HG03520 (cell line): ENCODE data around the gene NHSL1.

ENCODE experiments used
- ATAC-seq: cut with Tn5 transposase; IDR thresholded peaks from one replicate; pipeline ENCODE4 v1.9.1; 2021; ENCODE audit warnings: mild to moderate bottlenecking, moderate library complexity; ENCODE audit not compliant: unreplicated experiment

NHSL1 gene

DNA sequence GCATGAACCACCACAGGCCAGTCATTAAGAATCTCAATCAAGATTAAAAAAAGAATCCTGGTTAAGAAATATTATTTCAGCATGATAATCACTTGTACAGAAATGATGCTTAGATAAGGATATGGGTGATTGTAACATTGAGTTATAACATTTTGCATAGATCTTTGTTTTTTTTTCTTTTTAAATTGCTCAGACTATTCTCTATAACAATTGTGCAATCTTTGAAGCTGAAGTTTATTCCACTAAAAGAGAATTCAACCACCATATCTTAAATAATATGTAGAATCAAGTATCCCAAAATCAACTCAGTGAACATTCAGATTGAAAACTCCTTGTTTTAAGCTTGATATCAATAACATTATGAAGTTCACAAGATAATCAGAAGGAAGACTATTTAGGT lies 122.3 kb downstream of the NHSL1 start:
- ATAC-seq = no peak

DNA sequence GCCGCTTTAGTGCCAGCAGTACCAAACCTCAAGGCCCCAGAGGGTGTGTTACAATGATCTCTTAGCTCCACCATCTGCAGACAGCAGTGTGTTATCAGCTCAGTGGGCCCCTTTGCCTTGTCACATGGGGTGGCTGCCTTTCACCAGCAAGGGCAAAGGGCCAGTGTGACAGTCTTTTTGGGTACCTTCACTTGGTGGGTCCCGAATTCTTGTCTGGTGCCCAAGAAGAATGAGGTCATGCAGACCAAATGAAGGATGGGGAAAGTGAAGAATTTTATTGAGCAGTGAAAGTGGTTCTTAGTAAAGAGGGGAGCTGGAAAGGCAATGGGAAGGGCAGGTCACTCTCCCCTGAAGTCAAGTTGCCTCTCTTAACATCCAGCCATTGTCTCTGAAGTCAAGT lies 124.5 kb downstream of the NHSL1 start:
- ATAC-seq = no peak

DNA sequence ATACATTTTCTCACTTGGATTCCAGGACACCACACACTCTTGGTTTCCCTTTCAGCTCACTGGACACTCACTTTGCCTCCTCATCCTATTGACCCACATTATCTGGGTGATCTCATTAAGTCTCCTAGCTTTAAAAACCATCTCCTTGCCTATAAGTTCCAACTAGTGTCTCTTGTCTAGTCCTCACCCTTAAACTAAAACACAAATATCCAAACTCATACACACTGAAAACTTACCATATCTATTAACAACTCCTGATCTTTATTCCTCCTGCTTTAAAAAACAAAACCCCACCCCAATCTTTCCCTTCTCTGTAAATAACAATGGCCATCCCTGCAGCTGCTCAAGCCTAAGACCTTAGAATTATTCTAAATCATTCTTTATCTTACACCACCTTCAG lies 125.1 kb downstream of the NHSL1 start:
- ATAC-seq = no peak

DNA sequence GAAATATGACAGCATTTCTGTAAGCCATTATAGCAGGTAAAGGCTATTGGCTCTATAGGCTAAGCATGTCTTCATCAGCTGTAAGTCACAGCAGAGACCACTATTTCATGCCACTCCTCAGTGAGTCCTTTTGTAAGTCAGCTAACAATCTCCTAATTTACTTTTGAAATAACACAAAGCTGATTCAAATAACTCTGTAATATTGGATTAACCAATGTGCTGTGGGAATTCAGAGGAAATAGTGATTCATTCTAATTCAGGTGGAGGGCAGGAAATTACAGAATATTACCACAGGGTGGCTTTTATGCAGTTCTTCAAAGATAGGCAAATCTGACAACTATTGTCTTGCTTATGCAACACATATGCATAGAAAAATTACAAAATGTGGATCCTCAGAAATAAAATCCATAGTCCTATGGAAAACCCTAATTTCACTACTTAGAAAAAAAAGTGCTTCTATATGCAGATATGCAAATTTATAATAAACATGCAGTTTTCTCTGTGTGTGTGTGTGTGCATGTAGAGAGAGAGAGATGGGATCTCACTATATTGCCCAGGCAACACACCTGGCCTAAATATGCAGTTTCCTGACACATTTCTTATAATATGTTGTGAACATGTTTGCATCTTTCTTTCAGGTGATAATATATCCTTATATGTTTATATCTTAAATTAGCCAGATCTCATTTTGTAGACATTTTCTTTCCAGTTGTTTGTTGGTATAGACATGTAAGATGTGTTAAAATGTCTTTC lies 126.4 kb downstream of the NHSL1 start:
- ATAC-seq = no peak
